K562 (cell line): ENCODE data around the gene CTBS.

ENCODE experiments used
- NCOA6 ChIP-seq: fragments of 450-650 bp; IDR thresholded peaks from 2 replicates; pipeline ENCODE4 v1.6.1; 2017; ENCODE audit warnings: mild to moderate bottlenecking
- ZNF134 ChIP-seq: fragments of 250-450 bp; sonication (Bioruptor Pico); conservative IDR thresholded peaks from 2 replicates; pipeline ENCODE4 v1.4.0; 2020
- TF ChIP-seq, protein P1 (sequence below): fragments of 250-450 bp; sonication (Bioruptor Pico); IDR thresholded peaks from 2 replicates; pipeline ENCODE4 v1.5.1; 2021; ENCODE audit warnings: mild to moderate bottlenecking
- TF ChIP-seq, protein P2 (sequence below): fragments of 450-650 bp; formaldehyde crosslinking; IDR thresholded peaks from 2 replicates; pipeline ENCODE4 v1.4.0; 2022; ENCODE audit warnings: mild to moderate bottlenecking, moderate library complexity
- TF ChIP-seq, protein P3 (sequence below), 3 experiments: IDR thresholded peaks in 2 of 3; conservative IDR thresholded peaks in 1 of 3; 2 replicates each; pipeline ENCODE4 v1.5.1; 2011 to 2012; ENCODE audit warnings: low read length in 3 of 3, mild to moderate bottlenecking in 3 of 3, control low read depth in 2 of 3, improper control_type of control experiment in 1 of 3, inconsistent platforms in 1 of 3, low read depth in 1 of 3, mixed read lengths in 1 of 3, moderate library complexity in 1 of 3; ENCODE audit not compliant: insufficient read depth in 2 of 3
- TF ChIP-seq, protein P4 (sequence below): fragments of 450-650 bp; IDR thresholded peaks from 2 replicates; pipeline ENCODE4 v1.6.1; 2016; ENCODE audit warnings: borderline replicate concordance

DNA sequence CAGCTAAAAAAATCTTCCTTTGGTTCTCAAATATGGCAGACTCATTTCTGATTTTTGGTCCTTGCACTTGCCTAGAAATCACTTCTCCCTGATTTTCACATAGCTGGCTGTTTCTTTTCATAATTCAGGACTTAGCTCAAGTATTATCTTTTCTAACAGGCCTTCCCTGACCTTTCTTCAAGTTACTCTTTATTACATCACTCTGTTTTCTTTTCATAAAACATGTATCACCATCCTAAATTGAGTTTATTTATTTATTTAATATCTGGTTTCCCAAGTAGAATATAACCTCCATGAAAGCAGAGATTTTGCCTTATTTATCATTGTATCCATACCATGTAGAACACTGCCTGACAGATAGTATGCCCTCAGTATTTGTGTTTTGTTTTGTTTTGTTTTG lies 49.6 kb downstream of the CTBS start:
- TF ChIP-seq, protein P1, sequence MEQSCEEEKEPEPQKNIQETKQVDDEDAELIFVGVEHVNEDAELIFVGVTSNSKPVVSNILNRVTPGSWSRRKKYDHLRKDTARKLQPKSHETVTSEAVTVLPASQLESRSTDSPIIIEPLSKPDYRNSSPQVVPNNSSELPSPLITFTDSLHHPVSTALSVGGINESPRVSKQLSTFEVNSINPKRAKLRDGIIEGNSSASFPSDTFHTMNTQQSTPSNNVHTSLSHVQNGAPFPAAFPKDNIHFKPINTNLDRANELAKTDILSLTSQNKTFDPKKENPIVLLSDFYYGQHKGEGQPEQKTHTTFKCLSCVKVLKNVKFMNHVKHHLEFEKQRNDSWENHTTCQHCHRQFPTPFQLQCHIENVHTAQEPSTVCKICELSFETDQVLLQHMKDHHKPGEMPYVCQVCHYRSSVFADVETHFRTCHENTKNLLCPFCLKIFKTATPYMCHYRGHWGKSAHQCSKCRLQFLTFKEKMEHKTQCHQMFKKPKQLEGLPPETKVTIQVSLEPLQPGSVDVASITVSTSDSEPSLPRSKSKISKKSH (CRISPR knock-in tag), result no peak
- TF ChIP-seq ZNF134 (CRISPR knock-in tag), result no peak
- TF ChIP-seq NCOA6, result no peak
- TF ChIP-seq, protein P2, sequence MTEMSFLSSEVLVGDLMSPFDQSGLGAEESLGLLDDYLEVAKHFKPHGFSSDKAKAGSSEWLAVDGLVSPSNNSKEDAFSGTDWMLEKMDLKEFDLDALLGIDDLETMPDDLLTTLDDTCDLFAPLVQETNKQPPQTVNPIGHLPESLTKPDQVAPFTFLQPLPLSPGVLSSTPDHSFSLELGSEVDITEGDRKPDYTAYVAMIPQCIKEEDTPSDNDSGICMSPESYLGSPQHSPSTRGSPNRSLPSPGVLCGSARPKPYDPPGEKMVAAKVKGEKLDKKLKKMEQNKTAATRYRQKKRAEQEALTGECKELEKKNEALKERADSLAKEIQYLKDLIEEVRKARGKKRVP (CRISPR knock-in tag), result no peak
- TF ChIP-seq, protein P3, sequence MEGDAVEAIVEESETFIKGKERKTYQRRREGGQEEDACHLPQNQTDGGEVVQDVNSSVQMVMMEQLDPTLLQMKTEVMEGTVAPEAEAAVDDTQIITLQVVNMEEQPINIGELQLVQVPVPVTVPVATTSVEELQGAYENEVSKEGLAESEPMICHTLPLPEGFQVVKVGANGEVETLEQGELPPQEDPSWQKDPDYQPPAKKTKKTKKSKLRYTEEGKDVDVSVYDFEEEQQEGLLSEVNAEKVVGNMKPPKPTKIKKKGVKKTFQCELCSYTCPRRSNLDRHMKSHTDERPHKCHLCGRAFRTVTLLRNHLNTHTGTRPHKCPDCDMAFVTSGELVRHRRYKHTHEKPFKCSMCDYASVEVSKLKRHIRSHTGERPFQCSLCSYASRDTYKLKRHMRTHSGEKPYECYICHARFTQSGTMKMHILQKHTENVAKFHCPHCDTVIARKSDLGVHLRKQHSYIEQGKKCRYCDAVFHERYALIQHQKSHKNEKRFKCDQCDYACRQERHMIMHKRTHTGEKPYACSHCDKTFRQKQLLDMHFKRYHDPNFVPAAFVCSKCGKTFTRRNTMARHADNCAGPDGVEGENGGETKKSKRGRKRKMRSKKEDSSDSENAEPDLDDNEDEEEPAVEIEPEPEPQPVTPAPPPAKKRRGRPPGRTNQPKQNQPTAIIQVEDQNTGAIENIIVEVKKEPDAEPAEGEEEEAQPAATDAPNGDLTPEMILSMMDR (IDR thresholded peaks at IDR 0.05 in 2 of 3, conservative IDR thresholded peaks at IDR 0.05 in 1 of 3; ENCODE audit: insufficient read depth in 2 of 3, low read depth in 1 of 3, low read length in 3 of 3), result no peak
- TF ChIP-seq, protein P4, sequence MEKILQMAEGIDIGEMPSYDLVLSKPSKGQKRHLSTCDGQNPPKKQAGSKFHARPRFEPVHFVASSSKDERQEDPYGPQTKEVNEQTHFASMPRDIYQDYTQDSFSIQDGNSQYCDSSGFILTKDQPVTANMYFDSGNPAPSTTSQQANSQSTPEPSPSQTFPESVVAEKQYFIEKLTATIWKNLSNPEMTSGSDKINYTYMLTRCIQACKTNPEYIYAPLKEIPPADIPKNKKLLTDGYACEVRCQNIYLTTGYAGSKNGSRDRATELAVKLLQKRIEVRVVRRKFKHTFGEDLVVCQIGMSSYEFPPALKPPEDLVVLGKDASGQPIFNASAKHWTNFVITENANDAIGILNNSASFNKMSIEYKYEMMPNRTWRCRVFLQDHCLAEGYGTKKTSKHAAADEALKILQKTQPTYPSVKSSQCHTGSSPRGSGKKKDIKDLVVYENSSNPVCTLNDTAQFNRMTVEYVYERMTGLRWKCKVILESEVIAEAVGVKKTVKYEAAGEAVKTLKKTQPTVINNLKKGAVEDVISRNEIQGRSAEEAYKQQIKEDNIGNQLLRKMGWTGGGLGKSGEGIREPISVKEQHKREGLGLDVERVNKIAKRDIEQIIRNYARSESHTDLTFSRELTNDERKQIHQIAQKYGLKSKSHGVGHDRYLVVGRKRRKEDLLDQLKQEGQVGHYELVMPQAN, result no peak
